Mesenchymal stem cell (in vitro differentiated cells and primary cell): ENCODE results near the gene MAPKAP1.
A peak's percentile ranks its signal among the peaks of the same experiment; 100 is the strongest.

Source experiments
- DNase-seq: peaks from one replicate; pipeline ENCODE4 v3.0.0-alpha.2; 2013
- H2AFZ ChIP-seq: one replicate; pipeline ENCODE4 v1.6.1; 2013; ENCODE audit warnings: low read depth, mild to moderate bottlenecking, control low read depth, inconsistent platforms, low read length, moderate library complexity
- H2AK5ac ChIP-seq: 2 replicates; pipeline ENCODE4 v1.6.1; 2013; ENCODE audit warnings: low read length, moderate library complexity, mild to moderate bottlenecking, inconsistent platforms; ENCODE audit not compliant: severe bottlenecking
- H2BK120ac ChIP-seq: one replicate; pipeline ENCODE4 v1.6.1; 2013; ENCODE audit warnings: low read depth, mild to moderate bottlenecking, inconsistent platforms, low read length, moderate library complexity
- H2BK12ac ChIP-seq, 2 experiments: one replicate each; pipeline ENCODE4 v1.6.1; 2013; ENCODE audit warnings: inconsistent platforms in 2 of 2, low read length in 2 of 2, mild to moderate bottlenecking in 2 of 2, moderate library complexity in 2 of 2, control low read depth in 1 of 2
- H2BK15ac ChIP-seq: one replicate; pipeline ENCODE4 v1.6.1; 2013; ENCODE audit warnings: mild to moderate bottlenecking, low read depth, inconsistent platforms; ENCODE audit not compliant: poor library complexity, severe bottlenecking
- H2BK5ac ChIP-seq: 2 replicates; pipeline ENCODE4 v1.6.1; 2013; ENCODE audit warnings: low read depth, mild to moderate bottlenecking, low read length, control low read depth, inconsistent platforms; ENCODE audit not compliant: poor library complexity, severe bottlenecking
- H3K14ac ChIP-seq, 2 experiments: one replicate each; pipeline ENCODE4 v1.6.1; 2013; ENCODE audit warnings: inconsistent platforms in 2 of 2, low read length in 2 of 2, control low read depth in 1 of 2, mild to moderate bottlenecking in 1 of 2, moderate library complexity in 1 of 2
- H3K18ac ChIP-seq, 2 experiments: one replicate each; pipeline ENCODE4 v1.6.1; 2013; ENCODE audit warnings: inconsistent platforms in 2 of 2, low read length in 2 of 2, control low read depth in 1 of 2, low read depth in 1 of 2, mild to moderate bottlenecking in 1 of 2
- H3K23ac ChIP-seq, 2 experiments: one replicate each; pipeline ENCODE4 v1.6.1; 2013; ENCODE audit warnings: inconsistent platforms in 2 of 2, low read length in 2 of 2, mild to moderate bottlenecking in 2 of 2, moderate library complexity in 2 of 2, control low read depth in 1 of 2
- H3K27ac ChIP-seq: 2 replicates; pipeline ENCODE4 v1.5.1; 2013; ENCODE audit warnings: mild to moderate bottlenecking, moderate library complexity, low read length, control low read depth, inconsistent platforms; ENCODE audit not compliant: poor library complexity, severe bottlenecking
- H3K27me3 ChIP-seq, 2 experiments: 2 replicates each; pipeline versions ENCODE4 v1.6.1 to v1.7.0; 2013; ENCODE audit warnings: low read length in 2 of 2, mild to moderate bottlenecking in 2 of 2, moderate library complexity in 2 of 2, control low read depth in 1 of 2, inconsistent platforms in 1 of 2; ENCODE audit not compliant: control insufficient read depth in 1 of 2, insufficient read depth in 1 of 2
- H3K36me3 ChIP-seq, 2 experiments: 2 replicates each; pipeline versions ENCODE4 v1.6.1 to v1.7.0; 2013; ENCODE audit warnings: low read length in 2 of 2, control low read depth in 1 of 2, inconsistent platforms in 1 of 2, low read depth in 1 of 2, mild to moderate bottlenecking in 1 of 2; ENCODE audit not compliant: insufficient read depth in 2 of 2, control insufficient read depth in 1 of 2
- H3K4ac ChIP-seq, 2 experiments: one replicate each; pipeline ENCODE4 v1.6.1; 2013; ENCODE audit warnings: inconsistent platforms in 2 of 2, low read length in 2 of 2, mild to moderate bottlenecking in 2 of 2, moderate library complexity in 2 of 2, control low read depth in 1 of 2, low read depth in 1 of 2
- H3K4me1 ChIP-seq: 2 replicates; pipeline ENCODE4 v1.6.1; 2013; ENCODE audit warnings: low read depth, low read length, control low read depth; ENCODE audit not compliant: control insufficient read depth, insufficient read depth
- H3K4me2 ChIP-seq: 2 replicates; pipeline ENCODE4 v1.6.1; 2013; ENCODE audit warnings: low read length, mild to moderate bottlenecking, inconsistent platforms; ENCODE audit not compliant: poor library complexity, severe bottlenecking
- H3K4me3 ChIP-seq, 2 experiments: 2 replicates each; pipeline versions ENCODE4 v1.5.1 to v1.7.0; 2013; ENCODE audit warnings: low read length in 2 of 2, mild to moderate bottlenecking in 2 of 2, control low read depth in 1 of 2, low read depth in 1 of 2; ENCODE audit not compliant: insufficient read depth in 1 of 2
- H3K79me1 ChIP-seq: replicated peaks from 2 replicates; pipeline ENCODE4 v1.6.1; 2013; ENCODE audit warnings: mild to moderate bottlenecking, control low read depth, low read length, inconsistent platforms; ENCODE audit not compliant: poor library complexity, severe bottlenecking
- H3K9ac ChIP-seq: 2 replicates; pipeline ENCODE4 v1.7.0; 2013; ENCODE audit warnings: mild to moderate bottlenecking, low read length, moderate library complexity
- H3K9me3 ChIP-seq: 2 replicates; pipeline ENCODE4 v1.7.0; 2013; ENCODE audit warnings: mild to moderate bottlenecking, low read length; ENCODE audit not compliant: control insufficient read depth
- H4K8ac ChIP-seq: one replicate; pipeline ENCODE4 v1.6.1; 2013; ENCODE audit warnings: inconsistent platforms, mild to moderate bottlenecking, low read length, moderate library complexity
- H4K91ac ChIP-seq: one replicate; pipeline ENCODE4 v1.6.1; 2013; ENCODE audit warnings: mild to moderate bottlenecking, low read length, inconsistent platforms
- WGBS: methylation state at CpG from one replicate; pipeline ENCODE4 v1.1.7; 2013; ENCODE audit warnings: mixed read lengths; 5-methylcytosine and 5-hydroxymethylcytosine counted together

MAPKAP1 gene

GRCh38 chr9:125461636-125462190 is 245.3 kb downstream of the MAPKAP1 start:
- no peak overlapping the region for H2BK120ac ChIP-seq
- H2AFZ ChIP-seq = no peak overlapping the region
- no peak overlapping the region for H2BK5ac ChIP-seq
- no peak overlapping the region for H3K4me2 ChIP-seq
- no peak overlapping the region for H3K18ac ChIP-seq
- no peak overlapping the region for H2AK5ac ChIP-seq
- H2BK15ac ChIP-seq = no peak overlapping the region
- no peak overlapping the region for H3K23ac ChIP-seq
- no peak overlapping the region for H4K91ac ChIP-seq
- peaks cover 12 to 31% of the 10 kb centered on the region in 2 experiments for H3K36me3 ChIP-seq
- H3K27me3 ChIP-seq = no peaks in the 10 kb centered on the region
- H3K14ac ChIP-seq = no peak overlapping the region
- H3K4ac ChIP-seq = no peak overlapping the region
- no peak overlapping the region for H4K8ac ChIP-seq
- H3K4me1 ChIP-seq = no peaks in the 10 kb centered on the region
- H3K9ac ChIP-seq = no peak overlapping the region
- H3K4me3 ChIP-seq = no peak overlapping the region
- no peak overlapping the region for H3K27ac ChIP-seq
- WGBS = 91% methylated on average over 8 of the region's 8 CpGs
- peaks cover 7% of the 10 kb centered on the region for H3K79me1 ChIP-seq
- DNase-seq = no peak
- peak overlapping the region in 1 of 2 experiments; percentile 51 for H2BK12ac ChIP-seq
- peaks cover 9% of the 10 kb centered on the region for H3K9me3 ChIP-seq

DNA sequence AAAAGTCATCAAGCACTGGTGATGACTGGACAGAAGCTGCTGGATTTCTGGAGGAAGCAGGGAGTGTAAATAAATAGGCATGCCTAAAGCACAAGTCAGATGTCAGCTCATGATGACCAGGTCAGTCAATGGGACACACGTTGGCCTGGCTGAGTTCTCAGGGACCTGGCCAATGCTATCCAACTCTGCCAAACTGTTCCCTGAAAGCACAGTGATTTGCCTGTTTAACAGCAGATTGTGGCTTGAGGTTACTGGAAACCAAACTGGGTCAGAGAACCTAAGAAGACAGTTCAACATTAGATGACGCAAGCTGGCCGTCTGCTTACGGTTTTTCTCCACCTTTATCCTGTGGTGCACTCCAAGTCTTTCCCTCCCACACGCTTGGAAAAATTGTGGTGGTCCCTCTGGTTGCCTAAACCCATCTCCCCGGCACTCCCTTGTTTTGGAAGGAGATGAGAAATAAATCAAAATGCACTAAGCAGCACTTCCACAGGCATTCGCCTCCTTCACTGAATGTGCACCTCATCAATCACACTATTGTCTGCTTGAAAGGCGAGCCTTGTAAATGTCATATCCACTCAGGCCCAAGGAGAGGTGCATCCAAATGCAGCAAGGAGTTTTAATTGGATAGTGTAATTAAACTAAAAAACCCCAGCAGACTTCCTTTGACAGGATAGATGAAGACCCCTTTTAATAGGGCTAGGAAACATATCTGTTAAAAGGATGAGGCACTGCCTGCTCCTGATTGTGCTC is 245.9 kb downstream of the MAPKAP1 start:
- Histone ChIP-seq H2BK5ac (no peak overlapping the region), H3K4ac (no peak overlapping the region), H2BK12ac (no peak overlapping the region), H2AK5ac (no peak overlapping the region), H3K4me1 (no peaks in the 10 kb centered on the region), H2BK15ac (no peak overlapping the region), H3K27me3 (no peaks in the 10 kb centered on the region), H3K9me3 (peaks cover 16% of the 10 kb centered on the region), H2AFZ (no peak overlapping the region), H3K79me1 (peaks cover 7% of the 10 kb centered on the region), H4K91ac (no peak overlapping the region), H2BK120ac (no peak overlapping the region), H3K4me3 (no peak overlapping the region), H3K9ac (no peak overlapping the region), H3K4me2 (no peak overlapping the region), H3K23ac (no peak overlapping the region), H4K8ac (no peak overlapping the region), H3K36me3 (peaks cover 17 to 32% of the 10 kb centered on the region in 2 experiments), H3K27ac (no peak overlapping the region), H3K14ac (no peak overlapping the region), H3K18ac (peak overlapping the region in 1 of 2 experiments; percentile 28)
- DNase-seq = peak; percentile 89
- 54% methylated on average over 7 of the region's 8 CpGs for WGBS

GRCh38 chr9:125460346-125460745 is 246.7 kb downstream of the MAPKAP1 start:
- H3K9me3 ChIP-seq = peaks cover 23% of the 10 kb centered on the region
- no peak overlapping the region for H3K4ac ChIP-seq
- H3K27me3 ChIP-seq = no peaks in the 10 kb centered on the region
- H3K4me3 ChIP-seq = no peak overlapping the region
- H3K4me1 ChIP-seq = no peaks in the 10 kb centered on the region
- no peak overlapping the region for H3K23ac ChIP-seq
- H3K27ac ChIP-seq = no peak overlapping the region
- H3K9ac ChIP-seq = no peak overlapping the region
- H4K91ac ChIP-seq = no peak overlapping the region
- no peak overlapping the region for H3K4me2 ChIP-seq
- H4K8ac ChIP-seq = no peak overlapping the region
- no peak overlapping the region for H2BK120ac ChIP-seq
- WGBS = 60% methylated on average over 7 of the region's 7 CpGs
- H3K36me3 ChIP-seq = peaks cover 11 to 34% of the 10 kb centered on the region in 2 experiments
- H3K79me1 ChIP-seq = peaks cover 4% of the 10 kb centered on the region
- H2AK5ac ChIP-seq = no peak overlapping the region
- peak; percentile 77 for DNase-seq
- H2BK5ac ChIP-seq = no peak overlapping the region
- H2BK15ac ChIP-seq = no peak overlapping the region
- H3K18ac ChIP-seq = no peak overlapping the region
- H3K14ac ChIP-seq = no peak overlapping the region
- no peak overlapping the region for H2AFZ ChIP-seq
- no peak overlapping the region for H2BK12ac ChIP-seq

DNA sequence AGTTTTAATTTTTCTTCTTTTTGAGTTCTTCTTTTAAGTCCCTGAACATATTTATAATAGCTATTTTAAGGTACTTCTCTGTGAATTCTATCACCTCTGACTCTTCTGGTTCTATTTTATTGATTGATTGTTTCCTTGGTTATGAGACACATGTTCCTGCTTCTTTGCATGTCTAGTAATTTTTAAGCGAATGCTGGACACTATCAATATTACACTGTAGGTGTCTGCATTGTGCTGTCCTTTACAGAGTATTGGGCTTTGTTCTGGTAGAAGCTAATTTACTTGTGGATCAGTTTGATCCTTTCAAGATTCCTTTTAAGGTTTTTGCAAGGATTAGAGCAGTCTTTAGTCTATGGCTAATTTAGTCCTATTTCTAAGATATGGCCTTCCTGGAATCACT is 249.7 kb downstream of the MAPKAP1 start:
- Histone ChIP-seq H2BK120ac (no peak overlapping the region), H2BK12ac (no peak overlapping the region), H3K9me3 (peaks cover 23% of the 10 kb centered on the region), H4K91ac (no peak overlapping the region), H3K14ac (no peak overlapping the region), H2BK15ac (no peak overlapping the region), H2BK5ac (no peak overlapping the region), H2AFZ (no peak overlapping the region), H3K9ac (no peak overlapping the region), H3K4ac (no peak overlapping the region), H3K27me3 (no peaks in the 10 kb centered on the region), H3K27ac (no peak overlapping the region), H3K4me1 (no peaks in the 10 kb centered on the region), H3K18ac (no peak overlapping the region), H3K4me3 (no peak overlapping the region), H3K23ac (no peak overlapping the region), H3K79me1 (peaks cover 2% of the 10 kb centered on the region), H3K36me3 (peaks cover 14 to 28% of the 10 kb centered on the region in 2 experiments), H3K4me2 (no peak overlapping the region), H2AK5ac (no peak overlapping the region), H4K8ac (no peak overlapping the region)
- no peak for DNase-seq
- 100% methylated on average over 1 of the region's 1 CpG for WGBS
